Sciatic nerve (tissue), 2 donors: ENCODE measurements around the gene NR6A1. TPM values are rescaled to one million over a fixed set of nuclear protein-coding genes. Genes with fewer than 3 reads are reported as not detected.
A peak's percentile ranks its signal among the peaks of the same experiment; 100 is the strongest.

Experiments used
- ATAC-seq: fragments of 200-7000 bp; cut with Tn5 transposase; one replicate; pipeline ENCODE4 v1.9.1; 2020; ENCODE audit warnings: mild to moderate bottlenecking, moderate library complexity
- DNase-seq: peaks from one replicate; pipeline ENCODE4 v3.0.0-alpha.2; 2020; ENCODE audit warnings: low spot score
- intact Hi-C: fragments of 100-400 bp; cut with DNase I; formaldehyde crosslinking; loops from one replicate; pipeline ENCODE4 v1.14.2; 2022
- total RNA-seq: library from RNA; stranded (reverse); fragmentation: NEBNext Ultra II Directional; extraction: Animal tissue kit (Norgen Biotek cat#: 25700); gene quantifications from one replicate; pipeline ENCODE4 v1.2.1, GENCODE V29; 2021
- donor health status: DM: no; HTN: no; CAD: no.
- donor health status: DM: no; HTN: no; CAD: no.

Gene NR6A1
- total RNA-seq, 1 donor from 2014 or later = 3.3 TPM

- ATAC-seq (no peak), DNase-seq (no peak)
- intact Hi-C loops = no loop called here
These were observed 91.1 kb downstream of the NR6A1 start for GRCh38 chr9:124680049-124680448.

GRCh38 chr9:124676159-124676551 is 95.0 kb downstream of the NR6A1 start:
- intact Hi-C loops = no loop called here
- peak; percentile 61 for ATAC-seq
- no peak for DNase-seq

- DNase-seq = no peak
- no peak for ATAC-seq
- intact Hi-C loops = no loop called here
These were observed 95.6 kb downstream of the NR6A1 start for GRCh38 chr9:124675261-124676158.

- ATAC-seq (no peak), DNase-seq (no peak)
- intact Hi-C loops = no loop called here
These were observed 96.5 kb downstream of the NR6A1 start for GRCh38 chr9:124674651-124675050.

GRCh38 chr9:124673063-124673462 is 98.0 kb downstream of the NR6A1 start:
- ATAC-seq (no peak), DNase-seq (no peak)
- intact Hi-C loops = no loop called here

GRCh38 chr9:124671861-124672260 is 99.2 kb downstream of the NR6A1 start:
- ATAC-seq (no peak), DNase-seq (no peak)
- intact Hi-C loops = no loop called here

GRCh38 chr9:124666642-124667041 is 104.5 kb downstream of the NR6A1 start:
- ATAC-seq (no peak), DNase-seq (no peak)
- intact Hi-C loops = no loop called here

- ATAC-seq (no peak), DNase-seq (no peak)
These were observed 105.6 kb downstream of the NR6A1 start for GRCh38 chr9:124665391-124666058.

GRCh38 chr9:124664143-124664542 is 107.0 kb downstream of the NR6A1 start:
- DNase-seq (no peak), ATAC-seq (no peak)
- intact Hi-C loops = no loop called here

More at GRCh38 chr9:124665391-124666058, 105.6 kb downstream of the NR6A1 start:
- intact Hi-C loops = no loop called here

- DNase-seq (no peak), ATAC-seq (no peak)
- intact Hi-C loops = no loop called here
These were observed 107.8 kb downstream of the NR6A1 start for GRCh38 chr9:124663046-124663961.

- intact Hi-C loops = no loop called here
- no peak for ATAC-seq
These were observed 108.5 kb downstream of the NR6A1 start for GRCh38 chr9:124662561-124662960.

GRCh38 chr9:124661271-124661670 is 109.8 kb downstream of the NR6A1 start:
- ATAC-seq = no peak
- intact Hi-C loops = no loop called here
- no peak for DNase-seq

More at GRCh38 chr9:124662561-124662960, 108.5 kb downstream of the NR6A1 start:
- no peak for DNase-seq

GRCh38 chr9:124660341-124660801 is 110.7 kb downstream of the NR6A1 start:
- no peak for ATAC-seq
- intact Hi-C loops = no loop called here
- no peak for DNase-seq

GRCh38 chr9:124659099-124659659 is 111.9 kb downstream of the NR6A1 start:
- ATAC-seq (peak; percentile 83), DNase-seq (peak; percentile 68)
- intact Hi-C loops = no loop called here

GRCh38 chr9:124658165-124659017 is 112.7 kb downstream of the NR6A1 start:
- ATAC-seq (peak; percentile 95), DNase-seq (peak; percentile 61)
- intact Hi-C loops = no loop called here

GRCh38 chr9:124657516-124657915 is 113.6 kb downstream of the NR6A1 start:
- DNase-seq = no peak
- ATAC-seq = no peak
- intact Hi-C loops = no loop called here

GRCh38 chr9:124654431-124654830 is 116.7 kb downstream of the NR6A1 start:
- DNase-seq (no peak), ATAC-seq (no peak)
- intact Hi-C loops = no loop called here
